GM21423 (cell line): ENCODE measurements around the gene SRPX2.

Experiments
- ATAC-seq: cut with Tn5 transposase; IDR thresholded peaks from one replicate; pipeline ENCODE4 v1.9.1; 2021; ENCODE audit warnings: mild to moderate bottlenecking, moderate library complexity; ENCODE audit not compliant: unreplicated experiment

The SRPX2 gene

DNA sequence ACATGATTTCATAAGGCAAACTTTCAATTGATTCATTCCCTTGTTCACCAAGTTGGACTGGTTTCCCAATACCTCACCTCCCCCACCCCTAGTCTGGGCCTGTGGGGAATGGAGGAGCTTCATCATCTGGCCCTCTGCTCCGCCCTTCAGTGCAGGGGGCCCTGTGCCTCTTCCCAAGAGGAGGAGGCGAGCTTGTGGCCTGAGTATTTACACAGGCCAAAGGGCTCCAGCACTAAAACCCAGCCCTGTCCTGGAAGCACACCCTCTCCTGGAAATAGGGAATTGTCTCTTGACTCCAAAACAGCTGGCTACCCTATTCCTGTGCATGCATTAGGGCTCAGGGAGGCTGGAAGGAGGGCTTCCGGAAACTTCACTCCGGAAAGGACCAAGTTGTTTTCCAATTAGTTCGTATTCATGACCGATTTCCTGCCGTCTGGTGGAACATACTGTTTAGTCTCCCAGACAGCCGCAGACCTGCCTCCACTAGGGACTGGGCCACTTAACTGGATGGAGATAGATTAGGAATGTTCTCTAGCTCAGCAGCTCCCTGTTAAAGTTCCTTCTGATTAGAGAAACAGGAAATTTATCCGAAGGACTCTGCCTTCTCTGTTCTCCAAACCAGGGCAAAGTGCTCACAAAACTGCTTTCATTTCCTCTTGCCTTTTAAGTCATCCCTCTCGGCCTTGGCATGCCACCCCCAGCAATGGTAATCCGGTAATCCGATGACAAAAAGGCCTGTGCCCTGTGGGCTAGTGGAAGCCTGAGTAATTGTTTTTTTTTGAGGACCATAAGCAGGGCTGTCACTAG lies 5.8 kb downstream of the SRPX2 start:
- ATAC-seq: no peak

DNA sequence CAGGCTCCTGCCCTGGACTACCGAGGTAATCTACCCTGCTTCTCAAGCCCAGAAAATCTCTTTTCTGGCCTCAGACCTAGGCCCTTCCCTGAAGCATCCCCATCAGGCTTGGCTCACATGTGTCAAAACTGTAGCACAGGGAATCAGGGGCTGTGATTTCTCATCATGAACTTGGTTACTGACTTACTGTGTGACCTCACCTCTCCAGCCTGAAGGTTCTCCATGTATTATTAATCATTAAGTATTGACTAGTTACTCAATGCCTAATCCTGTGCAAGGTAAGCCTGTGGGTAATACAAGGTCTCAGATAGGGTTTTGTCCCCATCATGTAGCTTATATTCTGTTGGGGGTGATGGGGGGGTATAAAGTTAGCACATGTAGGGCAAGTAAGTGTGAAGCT lies 6.8 kb downstream of the SRPX2 start:
- no peak for ATAC-seq

DNA sequence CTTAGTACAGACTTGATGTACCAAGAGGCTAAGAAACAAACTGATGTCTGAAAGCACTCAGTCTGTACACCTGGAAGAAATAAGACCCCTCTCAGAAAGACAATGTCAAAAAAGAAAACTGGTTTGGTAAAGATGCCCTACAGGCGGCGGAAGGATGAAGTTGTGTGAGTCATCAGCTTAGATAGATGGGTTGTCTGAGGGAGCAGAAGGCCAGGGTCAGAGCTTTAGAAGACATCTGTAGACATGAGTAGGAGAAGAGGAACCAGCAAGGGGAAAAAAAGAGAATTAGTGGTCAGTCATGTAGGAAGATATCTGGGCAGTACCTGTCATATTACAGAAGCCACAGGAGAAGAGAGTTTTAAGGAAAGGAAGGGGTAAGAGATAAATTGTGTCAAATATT lies 8.3 kb downstream of the SRPX2 start:
- ATAC-seq: no peak

DNA sequence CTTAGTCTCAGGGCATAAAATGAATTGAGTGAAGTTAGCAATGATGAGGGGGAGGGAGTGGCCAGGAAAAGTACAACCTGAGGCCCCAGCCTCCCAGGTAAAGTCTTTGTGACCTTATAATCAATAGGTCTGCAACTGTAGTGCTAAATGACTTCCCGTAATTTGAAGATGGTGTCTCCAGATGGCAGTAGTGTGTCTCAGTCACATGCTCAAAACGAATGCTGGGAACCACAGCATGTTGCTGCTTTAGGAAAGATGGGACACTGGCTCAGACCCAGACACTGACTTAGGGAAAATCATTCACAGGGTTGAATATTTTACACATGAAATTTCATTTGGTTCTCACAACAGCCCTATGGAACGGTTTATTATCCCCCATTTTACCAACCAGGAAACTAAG lies 10.3 kb downstream of the SRPX2 start:
- ATAC-seq: no peak

DNA sequence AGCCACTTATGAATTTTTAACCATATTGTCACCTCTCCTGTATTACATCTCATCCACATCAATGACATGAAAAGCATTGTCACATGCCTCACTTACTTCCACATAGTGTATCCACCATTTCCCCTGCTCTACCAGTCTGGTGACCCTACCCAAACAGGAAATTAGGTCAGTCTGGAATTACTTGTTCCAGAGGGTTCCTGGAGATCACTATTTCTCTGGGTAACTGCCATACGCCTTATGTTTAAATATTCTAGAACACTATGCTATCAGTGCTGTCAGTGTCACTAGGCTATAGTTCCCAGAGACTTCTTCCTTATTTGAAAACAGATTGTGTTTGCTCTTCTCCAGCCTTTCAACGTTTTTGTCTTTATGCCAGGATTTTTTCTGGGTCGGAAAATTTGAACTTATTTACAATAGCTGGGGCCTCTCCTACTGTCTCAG lies 15.0 kb downstream of the SRPX2 start:
- no peak for ATAC-seq

DNA sequence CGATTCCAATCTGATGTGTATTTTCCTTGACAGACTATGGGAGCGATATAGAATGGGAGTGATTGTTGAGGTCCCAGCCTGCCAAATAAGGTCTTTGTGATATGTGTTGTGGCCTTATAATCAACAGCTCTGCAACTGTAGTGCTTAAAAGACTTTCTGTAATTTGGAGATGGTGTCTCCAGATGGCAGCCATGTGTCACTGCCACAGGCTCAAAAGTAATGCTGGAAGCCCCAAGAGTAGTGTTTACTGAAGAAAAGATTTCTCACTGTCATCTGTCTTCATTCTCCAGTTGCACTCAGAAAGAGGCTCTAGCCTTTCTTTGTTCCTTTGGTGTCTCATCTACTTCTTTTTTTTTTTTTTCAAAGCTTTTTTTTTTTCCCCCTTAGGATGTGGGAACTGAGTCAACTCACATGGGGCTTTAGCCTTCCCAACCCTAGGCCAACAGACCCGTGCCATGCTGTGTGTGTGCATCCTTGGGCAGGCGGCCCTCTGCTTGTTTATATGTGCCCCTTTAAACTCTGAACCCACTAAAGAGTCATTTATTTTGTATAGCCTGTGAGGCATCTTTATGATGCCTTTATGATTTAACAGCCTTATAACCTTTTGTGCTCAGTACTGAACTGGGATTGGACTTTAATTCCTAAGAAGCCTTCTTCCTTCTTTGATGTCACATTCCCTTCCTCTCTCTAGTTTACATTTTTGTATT lies 15.6 kb downstream of the SRPX2 start:
- ATAC-seq: no peak

- ATAC-seq: no peak
Measured at GRCh38 chrX:100662170-100662569, 18.2 kb downstream of the SRPX2 start.

DNA sequence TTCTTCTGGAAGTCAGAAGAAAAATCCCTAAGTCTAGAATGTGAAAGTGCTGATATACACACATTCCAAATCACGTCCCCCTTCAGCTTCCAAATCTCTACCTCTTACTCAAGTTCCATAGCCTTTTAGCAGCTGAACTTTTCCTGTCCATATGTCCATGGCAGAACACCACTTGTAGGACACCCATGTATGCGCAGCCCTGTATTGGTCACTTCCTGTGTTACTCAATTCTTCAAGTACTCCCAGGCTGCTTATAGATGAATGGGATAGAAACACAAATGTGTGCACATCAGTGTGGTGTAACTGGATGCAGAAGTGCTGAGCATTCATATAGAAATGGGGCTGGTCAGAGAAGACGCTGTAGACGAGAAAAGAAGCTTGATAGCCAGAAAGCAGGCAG lies 18.8 kb downstream of the SRPX2 start:
- no peak for ATAC-seq

DNA sequence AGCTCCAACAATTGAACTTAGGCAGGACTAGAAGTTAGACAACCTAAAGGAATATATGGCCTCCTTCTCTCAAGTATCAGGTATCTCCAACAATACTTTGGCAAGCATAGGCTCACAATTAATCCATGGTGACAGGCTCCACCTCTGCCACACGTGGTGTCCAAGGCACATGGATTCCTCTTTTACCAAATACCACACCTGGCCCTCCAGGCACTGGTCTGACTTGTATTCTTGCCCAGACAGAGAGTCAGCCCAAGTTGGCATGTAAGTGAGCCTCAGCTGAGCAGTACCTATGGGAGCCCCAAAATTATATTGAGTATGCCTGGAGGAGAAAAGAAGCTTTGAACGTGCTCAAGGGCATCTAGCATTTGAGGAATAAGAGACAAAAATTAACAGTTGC lies 19.6 kb downstream of the SRPX2 start:
- ATAC-seq: no peak

- ATAC-seq: no peak
Measured at GRCh38 chrX:100672966-100673365, 29.0 kb downstream of the SRPX2 start.

DNA sequence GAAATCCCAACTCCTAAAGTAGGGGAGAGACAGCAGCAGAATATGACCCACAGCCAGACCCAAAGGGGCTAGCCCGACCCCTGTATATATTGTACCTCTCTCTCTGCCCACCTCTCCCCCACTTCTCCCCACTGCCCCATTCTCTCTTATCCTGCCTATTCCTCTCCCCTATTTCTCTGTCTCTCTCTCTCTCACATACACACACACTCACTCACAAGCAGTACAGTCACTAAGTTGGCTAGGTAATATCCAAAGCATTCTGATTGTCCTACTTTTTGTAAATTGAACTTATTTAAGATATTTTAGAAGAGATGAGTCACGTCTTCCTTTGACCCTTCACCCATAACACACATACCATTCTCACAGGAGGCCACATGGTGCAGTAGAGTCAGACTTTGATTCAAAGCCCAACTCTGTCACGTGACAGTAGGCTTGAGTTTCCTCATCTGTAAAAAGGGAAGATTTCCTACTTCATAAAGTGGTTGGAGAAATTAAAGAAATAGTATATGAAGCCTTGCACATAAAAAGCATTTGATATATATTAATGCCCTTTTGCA lies 29.5 kb downstream of the SRPX2 start:
- no peak for ATAC-seq

DNA sequence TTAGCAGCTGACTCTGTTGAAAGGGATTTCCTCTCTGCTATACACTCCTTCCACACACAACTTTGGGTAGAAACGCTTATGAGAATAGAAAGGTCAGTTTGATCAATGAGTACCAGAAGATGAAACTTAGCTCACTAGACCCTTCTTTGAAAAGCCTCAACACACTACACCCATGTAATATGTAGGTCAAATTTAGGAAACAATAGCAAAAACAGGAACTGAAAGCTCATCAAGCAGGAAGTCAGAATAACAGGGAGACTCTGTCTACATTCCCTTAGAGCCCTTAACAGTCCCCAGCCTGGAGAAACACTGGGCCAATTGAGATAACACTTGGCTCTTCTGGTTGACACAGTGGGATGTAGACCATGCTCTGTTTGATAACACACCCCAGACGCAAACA lies 30.7 kb downstream of the SRPX2 start:
- ATAC-seq: peak; percentile 55

DNA sequence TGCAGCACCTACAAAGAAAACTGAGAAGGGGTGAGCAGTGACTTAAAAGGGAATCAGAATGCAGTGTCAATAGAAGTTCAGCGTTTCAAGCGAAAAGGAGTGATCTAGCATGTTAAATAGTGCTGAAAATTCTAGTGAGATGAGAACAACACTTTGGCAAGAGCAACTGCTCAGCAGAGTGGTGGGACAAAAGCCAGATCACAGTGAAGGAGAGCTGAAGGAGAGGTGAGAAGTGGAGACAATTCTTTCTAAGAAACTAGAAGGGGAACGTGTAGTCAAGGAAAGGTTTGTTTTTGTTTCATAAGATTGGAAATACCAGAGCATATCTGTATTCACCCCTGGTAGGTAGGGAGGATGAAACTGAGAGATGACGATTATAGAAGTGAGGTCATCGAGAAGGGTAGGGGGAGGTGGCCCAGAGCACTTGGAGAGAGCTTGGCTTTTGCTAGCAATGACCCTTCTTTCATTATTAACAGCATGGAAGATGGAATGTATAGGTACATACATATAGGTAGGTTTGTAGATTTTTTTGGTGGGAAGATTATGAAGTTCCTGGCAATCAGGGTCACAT lies 33.7 kb downstream of the SRPX2 start:
- ATAC-seq: no peak

- no peak for ATAC-seq
Measured at GRCh38 chrX:100680756-100681155, 36.8 kb downstream of the SRPX2 start.

DNA sequence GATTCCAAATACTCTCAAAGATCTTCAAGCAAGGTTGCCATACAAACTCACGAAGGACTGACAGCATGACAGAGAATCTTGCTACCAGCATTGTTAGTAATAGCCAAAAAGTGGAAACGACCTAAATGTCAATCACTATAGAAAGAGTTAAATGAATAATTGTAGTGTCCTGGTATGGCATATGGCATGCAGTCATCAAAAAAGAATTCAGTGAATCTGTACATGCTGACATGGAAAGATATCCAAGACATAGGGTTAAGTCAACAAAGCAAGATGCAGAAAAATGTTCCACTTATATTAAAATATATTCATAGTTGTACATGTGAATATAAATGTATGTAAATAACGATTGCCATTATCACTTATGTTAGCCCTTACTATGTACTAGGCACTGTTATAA lies 37.6 kb downstream of the SRPX2 start:
- no peak for ATAC-seq

GRCh38 chrX:100682939-100683338 lies 38.9 kb downstream of the SRPX2 start:
- no peak for ATAC-seq

DNA sequence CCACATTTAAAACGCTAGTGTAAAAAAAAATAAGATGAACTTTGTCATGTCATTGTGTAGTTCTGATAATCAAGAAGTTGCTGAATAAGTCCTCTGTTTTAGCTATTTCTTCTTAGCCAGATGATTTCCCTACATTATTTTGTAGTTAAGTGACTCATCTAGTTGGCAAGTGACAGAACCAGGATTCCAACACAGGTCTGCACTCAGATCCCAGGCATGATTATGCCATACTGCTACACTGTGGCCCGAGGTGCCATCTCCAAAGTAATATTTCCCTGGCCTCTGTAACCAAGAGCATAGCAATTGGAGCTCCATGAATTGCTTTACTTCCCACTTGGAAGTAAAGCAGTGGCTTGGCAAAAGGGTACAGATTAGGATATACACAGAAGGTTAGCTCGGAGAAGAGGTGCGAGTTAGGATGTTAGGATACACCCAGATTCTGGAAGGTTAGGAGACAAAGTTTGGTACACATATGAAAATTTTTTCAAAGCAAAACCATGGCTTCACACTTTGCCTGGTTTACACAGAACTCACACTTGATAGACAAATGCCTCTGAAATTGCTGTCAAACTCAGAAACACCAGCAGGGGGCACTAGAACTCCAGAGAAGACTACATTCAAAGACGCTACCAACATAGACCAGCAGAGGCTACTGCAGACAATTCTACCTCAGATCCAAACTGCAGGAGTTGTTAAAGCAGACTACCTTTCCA lies 41.4 kb downstream of the SRPX2 start:
- peak; percentile 78 for ATAC-seq

DNA sequence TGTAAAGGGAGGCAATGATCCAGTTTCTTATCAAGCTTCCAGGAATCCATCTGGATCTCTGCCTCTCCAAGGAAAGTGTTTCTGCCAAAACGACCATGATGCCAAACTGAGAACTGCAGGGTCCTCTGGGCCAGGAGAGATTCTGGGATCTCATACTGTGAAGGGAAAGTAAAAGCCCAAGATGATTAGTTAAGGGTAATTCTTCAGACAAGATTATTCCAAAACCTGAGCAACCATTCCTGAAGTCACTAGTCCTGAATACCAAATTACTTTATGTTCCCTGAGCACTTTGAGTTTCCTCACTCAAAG lies 42.0 kb downstream of the SRPX2 start:
- ATAC-seq: peak; percentile 12

DNA sequence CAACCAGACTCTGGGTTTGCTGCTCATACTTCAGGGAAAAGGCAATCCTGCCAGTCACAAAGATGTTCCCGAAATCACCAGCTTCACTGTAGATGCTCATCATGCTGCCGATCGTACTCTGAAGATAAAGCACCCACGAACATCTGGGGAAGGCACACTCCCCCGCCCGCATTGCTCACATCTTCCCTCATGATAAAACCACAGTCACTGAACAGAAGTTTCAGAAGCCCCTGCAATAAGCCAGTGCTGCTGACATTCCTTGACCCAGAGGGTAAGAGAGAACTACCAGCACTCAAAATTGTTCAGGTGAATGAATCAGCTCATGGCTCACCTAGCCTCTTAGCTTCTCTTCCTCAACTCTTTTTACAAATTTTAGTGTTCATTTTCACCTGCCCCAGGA lies 43.1 kb downstream of the SRPX2 start:
- ATAC-seq: peak; percentile 37

- ATAC-seq: peak; percentile 63
Measured at GRCh38 chrX:100687546-100687945, 43.5 kb downstream of the SRPX2 start.

DNA sequence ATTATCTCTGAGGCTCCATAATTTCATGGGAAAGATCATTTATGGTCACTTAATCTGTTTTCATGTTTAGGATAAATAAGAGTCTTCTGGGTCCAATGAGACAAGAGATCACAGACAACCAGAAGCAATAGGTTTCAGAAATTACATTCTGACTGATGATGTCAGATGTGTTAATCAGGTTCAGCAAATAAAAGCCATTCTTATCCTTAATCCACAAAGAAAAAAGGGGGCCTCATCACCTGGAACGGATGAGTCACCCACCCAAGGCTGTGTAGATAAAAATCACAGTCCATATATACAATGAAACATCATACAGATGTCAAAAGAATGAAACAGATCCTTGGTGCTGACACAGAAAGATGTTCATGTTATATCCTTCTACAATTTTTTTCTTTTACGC lies 51.3 kb downstream of the SRPX2 start:
- ATAC-seq: no peak
